Measurements from ENCODE around the gene TFPT. TPM values are rescaled to one million over a fixed set of nuclear protein-coding genes. Genes with fewer than 3 reads are reported as not detected.

The TFPT gene
- total RNA-seq, 1 experiment from 2014 or later, result 35.8 TPM

GRCh38 chr19:54152878-54153524, 37.5 kb upstream of the TFPT start:
- no peaks in the 10 kb centered on the region for H3K9me2 ChIP-seq (ENCODE audit: insufficient read depth)
- ChIA-PET POLR2A (ENCODE audit: unreplicated experiment) (interaction anchor here (0.7 kb wide), 1 partner anchor 16 kb away, joined by 4 read pairs; the partner anchor contains the start of gene CNOT3), CTCF (no interaction called here)
- no peaks in the 10 kb centered on the region for H3K9me3 ChIP-seq (ENCODE audit: insufficient read depth, low read depth)
- peak in 1 of 2 experiments; percentile 9 for DNase-seq
- H3K36me3 ChIP-seq (ENCODE audit: low read depth), result peaks cover 16% of the 10 kb centered on the region
- no TSS peak for BruUV-seq (replicated peaks)
- H4K20me1 ChIP-seq (ENCODE audit: insufficient read depth), result peaks cover 40% of the 10 kb centered on the region
- H3K4me1 ChIP-seq (replicated peaks; ENCODE audit: insufficient read depth), result peaks cover 5% of the 10 kb centered on the region; the same call in 1 of the 2 replicates
- TF ChIP-seq, protein P1, sequence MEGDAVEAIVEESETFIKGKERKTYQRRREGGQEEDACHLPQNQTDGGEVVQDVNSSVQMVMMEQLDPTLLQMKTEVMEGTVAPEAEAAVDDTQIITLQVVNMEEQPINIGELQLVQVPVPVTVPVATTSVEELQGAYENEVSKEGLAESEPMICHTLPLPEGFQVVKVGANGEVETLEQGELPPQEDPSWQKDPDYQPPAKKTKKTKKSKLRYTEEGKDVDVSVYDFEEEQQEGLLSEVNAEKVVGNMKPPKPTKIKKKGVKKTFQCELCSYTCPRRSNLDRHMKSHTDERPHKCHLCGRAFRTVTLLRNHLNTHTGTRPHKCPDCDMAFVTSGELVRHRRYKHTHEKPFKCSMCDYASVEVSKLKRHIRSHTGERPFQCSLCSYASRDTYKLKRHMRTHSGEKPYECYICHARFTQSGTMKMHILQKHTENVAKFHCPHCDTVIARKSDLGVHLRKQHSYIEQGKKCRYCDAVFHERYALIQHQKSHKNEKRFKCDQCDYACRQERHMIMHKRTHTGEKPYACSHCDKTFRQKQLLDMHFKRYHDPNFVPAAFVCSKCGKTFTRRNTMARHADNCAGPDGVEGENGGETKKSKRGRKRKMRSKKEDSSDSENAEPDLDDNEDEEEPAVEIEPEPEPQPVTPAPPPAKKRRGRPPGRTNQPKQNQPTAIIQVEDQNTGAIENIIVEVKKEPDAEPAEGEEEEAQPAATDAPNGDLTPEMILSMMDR (conservative IDR thresholded peaks at IDR 0.05), result no peak
- TF ChIP-seq EZH2 (IDR thresholded peaks at IDR 0.05; ENCODE audit: low read depth), result no peak
- no peak overlapping the region for H2AFZ ChIP-seq
- H3K27ac ChIP-seq, result no peak overlapping the region
- intact Hi-C loops (cut with micrococcal nuclease; ENCODE audit: unreplicated experiment), result no loop called here
- no peak overlapping the region for H3K4me3 ChIP-seq
- no peaks in the 10 kb centered on the region for H3K27me3 ChIP-seq (ENCODE audit: insufficient read depth, low read depth)
- peaks cover 3% of the 10 kb centered on the region; the same call in 1 of the 2 replicates for H3K79me2 ChIP-seq (ENCODE audit: low read depth)
- H3K4me2 ChIP-seq, result no peak overlapping the region
- peaks cover 73% of the 10 kb centered on the region for H3F3A ChIP-seq (ENCODE audit: insufficient read depth, low read depth)

DNA sequence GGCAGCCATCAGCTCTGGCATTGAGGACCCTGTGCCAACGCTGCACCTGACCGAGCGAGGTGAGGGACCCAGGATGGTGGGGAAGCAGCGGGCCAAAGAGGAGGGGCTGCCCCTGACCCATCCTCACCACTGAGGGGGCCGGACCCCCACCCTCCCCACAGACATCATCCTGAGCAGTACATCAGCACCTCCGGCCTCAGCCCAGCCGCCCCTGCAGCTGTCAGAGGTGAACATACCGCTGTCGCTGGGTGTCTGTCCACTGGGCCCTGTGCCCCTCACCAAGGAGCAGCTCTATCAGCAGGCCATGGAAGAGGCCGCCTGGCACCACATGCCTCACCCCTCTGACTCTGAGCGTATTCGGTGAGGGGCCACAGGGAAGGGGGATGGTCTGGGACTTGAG, 36.8 kb upstream of the TFPT start:
- no peak for TF ChIP-seq EZH2 (IDR thresholded peaks at IDR 0.05; ENCODE audit: low read depth)
- TF ChIP-seq, protein P1 (conservative IDR thresholded peaks at IDR 0.05), result no peak
- Histone ChIP-seq H3K9me3 (ENCODE audit: insufficient read depth, low read depth) (no peaks in the 10 kb centered on the region), H3K4me1 (replicated peaks; ENCODE audit: insufficient read depth) (peaks cover 3% of the 10 kb centered on the region; the same call in 1 of the 2 replicates), H3K27ac (no peak overlapping the region), H2AFZ (no peak overlapping the region), H4K20me1 (ENCODE audit: insufficient read depth) (peaks cover 41% of the 10 kb centered on the region), H3F3A (ENCODE audit: insufficient read depth, low read depth) (peaks cover 69% of the 10 kb centered on the region), H3K4me3 (no peak overlapping the region), H3K79me2 (ENCODE audit: low read depth) (no peaks in the 10 kb centered on the region), H3K4me2 (no peak overlapping the region), H3K9me2 (ENCODE audit: insufficient read depth) (no peaks in the 10 kb centered on the region), H3K27me3 (ENCODE audit: insufficient read depth, low read depth) (no peaks in the 10 kb centered on the region), H3K36me3 (ENCODE audit: low read depth) (peaks cover 16% of the 10 kb centered on the region)
- POLR2A ChIA-PET (ENCODE audit: unreplicated experiment), result interaction anchor here (1.1 kb wide), 1 partner anchor 15 kb away, joined by 4 read pairs; no protein-coding TSS in a partner anchor
- no TSS peak for BruUV-seq (replicated peaks)
- peak in 1 of 2 experiments; percentile 3 for DNase-seq
- CTCF ChIA-PET, result no interaction called here
- intact Hi-C loops (cut with micrococcal nuclease; ENCODE audit: unreplicated experiment), result no loop called here

DNA sequence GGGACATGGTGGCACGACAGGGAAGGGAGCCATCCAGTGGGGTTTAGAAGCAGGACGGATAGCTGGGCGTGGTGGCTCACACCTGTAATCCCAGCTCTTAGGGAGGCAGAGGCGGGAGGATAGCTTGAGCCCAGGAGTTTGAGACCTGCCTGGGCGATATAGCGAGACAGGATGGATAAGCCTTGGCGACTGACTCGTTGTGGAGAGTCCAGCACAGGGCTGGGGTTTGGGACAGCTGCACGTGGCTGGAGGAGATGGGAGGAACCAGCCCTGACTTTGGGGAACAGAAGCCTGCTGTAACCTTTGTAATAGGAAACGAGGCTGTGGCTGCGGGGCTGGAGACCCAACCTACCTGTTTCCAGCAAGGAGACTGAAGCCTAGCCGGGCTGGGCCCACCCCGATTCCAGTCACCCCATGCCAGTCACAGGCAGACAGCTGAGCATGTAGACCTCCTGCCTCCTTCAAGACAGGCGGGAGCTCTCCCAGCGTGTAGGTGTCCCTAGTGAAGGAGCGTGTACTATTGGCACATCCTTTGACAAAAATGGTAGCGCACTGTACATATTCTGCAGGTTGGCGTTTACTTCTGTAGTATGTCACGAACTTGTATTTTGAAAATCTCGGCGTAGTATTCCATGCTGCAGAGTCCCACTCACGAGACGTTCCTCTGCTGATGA, 36.0 kb upstream of the TFPT start:
- no peaks in the 10 kb centered on the region for H3K27me3 ChIP-seq (ENCODE audit: insufficient read depth, low read depth)
- peaks cover 69% of the 10 kb centered on the region for H3F3A ChIP-seq (ENCODE audit: insufficient read depth, low read depth)
- ChIA-PET POLR2A (ENCODE audit: unreplicated experiment) (interaction anchor here (1.1 kb wide), 1 partner anchor 15 kb away, joined by 4 read pairs; no protein-coding TSS in a partner anchor), CTCF (no interaction called here)
- H3K36me3 ChIP-seq (ENCODE audit: low read depth), result peaks cover 21% of the 10 kb centered on the region
- no peaks in the 10 kb centered on the region for H3K9me2 ChIP-seq (ENCODE audit: insufficient read depth)
- no peaks in the 10 kb centered on the region for H3K79me2 ChIP-seq (ENCODE audit: low read depth)
- H3K9me3 ChIP-seq (ENCODE audit: insufficient read depth, low read depth), result no peaks in the 10 kb centered on the region
- no peak overlapping the region for H2AFZ ChIP-seq
- intact Hi-C loops (cut with micrococcal nuclease; ENCODE audit: unreplicated experiment), result no loop called here
- H3K4me1 ChIP-seq (replicated peaks; ENCODE audit: insufficient read depth), result no peaks in the 10 kb centered on the region
- H4K20me1 ChIP-seq (ENCODE audit: insufficient read depth), result peaks cover 44% of the 10 kb centered on the region
- no peak overlapping the region for H3K4me3 ChIP-seq
- no peak overlapping the region for H3K27ac ChIP-seq
- no peak overlapping the region for H3K4me2 ChIP-seq
- BruUV-seq (replicated peaks), result no TSS peak
- no peak for DNase-seq
- no peak for TF ChIP-seq EZH2 (IDR thresholded peaks at IDR 0.05; ENCODE audit: low read depth)
- TF ChIP-seq, protein P1 (conservative IDR thresholded peaks at IDR 0.05), result no peak

All from PC-9 (cell line).